Measurements from ENCODE around the gene AXL.
"Not testable (repeated sequence)": the region's sequence is repeated elsewhere in the genome, so short reads cannot be mapped to it uniquely, and the experiment has no call there.

Gene AXL

GRCh38 chr19:41206926-41207750 lies 11.9 kb upstream of the AXL start:
- DNase-seq, result no peak

- DNase-seq, result no peak
Measured at GRCh38 chr19:41214161-41214560, 4.9 kb upstream of the AXL start.

- no peak for DNase-seq
Measured at GRCh38 chr19:41217741-41218140, 1.3 kb upstream of the AXL start.

- no peak for DNase-seq
Measured at GRCh38 chr19:41218249-41218614, 791 bp upstream of the AXL start.

- DNase-seq, result no peak
Measured at GRCh38 chr19:41219924-41220567, 1.0 kb downstream of the AXL start.

- DNase-seq, result no peak
Measured at GRCh38 chr19:41220811-41221210, 1.8 kb downstream of the AXL start.

- no peak for DNase-seq
Measured at GRCh38 chr19:41221514-41222205, 2.6 kb downstream of the AXL start.

- DNase-seq, result no peak
Measured at GRCh38 chr19:41222240-41222639, 3.2 kb downstream of the AXL start.

GRCh38 chr19:41223431-41224234 lies 4.6 kb downstream of the AXL start:
- no peak for DNase-seq

GRCh38 chr19:41224632-41225031 lies 5.6 kb downstream of the AXL start:
- no peak for DNase-seq

GRCh38 chr19:41225238-41226052 lies 6.4 kb downstream of the AXL start:
- DNase-seq, result peak; percentile 42

- peak; percentile 51 for DNase-seq
Measured at GRCh38 chr19:41226053-41226873, 7.2 kb downstream of the AXL start.

- no peak for DNase-seq
Measured at GRCh38 chr19:41226874-41227390, 7.9 kb downstream of the AXL start.

- DNase-seq, result no peak
Measured at GRCh38 chr19:41228486-41228885, 9.5 kb downstream of the AXL start.

- DNase-seq, result not testable (repeated sequence)
Measured at GRCh38 chr19:41229338-41229737, 10.3 kb downstream of the AXL start.

GRCh38 chr19:41230067-41230857 lies 11.2 kb downstream of the AXL start:
- no peak for DNase-seq

GRCh38 chr19:41232686-41233085 lies 13.7 kb downstream of the AXL start:
- DNase-seq, result no peak

- no peak for DNase-seq
Measured at GRCh38 chr19:41233748-41234240, 14.8 kb downstream of the AXL start.

- no peak for DNase-seq
Measured at GRCh38 chr19:41234512-41235168, 15.6 kb downstream of the AXL start.
